T-helper 1 cell (primary cell): ENCODE results near the gene SLC35D1.
"Not testable (repeated sequence)": the region's sequence is repeated elsewhere in the genome, so short reads cannot be mapped to it uniquely, and the experiment has no call there.

Source experiments
- DNase-seq, 5 donors: peaks; one replicate each; pipeline ENCODE4 v3.0.0-alpha.2; 2012 to 2020
- total RNA-seq, 4 donors: gene quantifications; one replicate each; lab custom pipeline; 2026; lab: John Stamatoyannopoulos, UW

The SLC35D1 gene
- total RNA-seq = 41.0 to 46.4 (median 44.2) reads per million in 4 donors

DNA sequence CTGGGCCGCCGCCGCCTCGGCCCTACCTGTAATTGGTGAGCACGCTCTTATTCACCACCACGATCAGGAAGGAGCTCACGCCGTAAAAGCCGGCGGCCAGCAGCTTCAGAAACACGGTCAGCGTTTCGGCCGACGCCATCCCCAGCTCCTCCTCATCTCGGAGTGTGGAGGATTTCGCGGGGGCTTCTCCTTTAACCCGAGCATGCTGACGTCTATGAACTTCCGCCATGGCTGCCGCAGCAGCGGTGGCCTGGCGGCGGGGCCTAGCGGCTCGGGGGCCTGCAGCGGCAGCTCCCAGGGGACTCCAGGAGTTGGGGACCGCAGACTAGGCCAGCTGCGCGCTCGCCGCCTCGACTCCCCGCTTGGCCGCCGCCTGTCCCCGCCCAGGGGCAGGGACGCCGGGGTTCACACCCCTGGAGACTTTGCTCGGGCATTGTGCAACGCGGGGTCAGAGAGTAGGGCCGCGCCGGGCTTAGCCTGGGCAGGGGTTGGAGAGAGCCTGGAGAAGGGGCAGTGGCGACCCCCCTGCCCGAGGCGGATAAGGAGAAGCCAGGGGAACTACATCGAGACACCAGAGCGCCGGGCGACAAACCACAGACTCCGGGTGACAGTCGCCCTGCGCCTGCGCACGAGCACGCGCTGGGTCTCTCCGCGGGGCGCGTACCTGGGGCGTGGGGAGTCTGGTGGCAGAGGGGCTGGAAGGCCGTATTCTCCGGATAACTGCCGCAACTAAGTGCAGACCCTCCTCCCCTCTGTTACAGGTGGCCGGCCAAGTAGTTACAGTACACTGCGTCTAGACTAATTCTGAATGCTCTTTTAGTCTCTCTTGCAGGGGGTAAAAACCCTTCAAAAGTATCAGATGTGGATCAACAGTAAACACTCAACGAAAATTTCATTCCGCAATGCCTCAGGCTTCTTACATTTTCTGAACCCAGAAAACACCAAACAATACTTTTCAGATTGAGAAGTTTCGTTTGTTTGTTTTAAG, at the start of gene SLC35D1:
TSS of gene SLC35D1 (minus strand) at position 364 of the 988 bp plus-strand sequence. CDS start at position 229, 135 bp downstream.
- DNase-seq = peak; percentile 46 to 78 (median 71)

DNA sequence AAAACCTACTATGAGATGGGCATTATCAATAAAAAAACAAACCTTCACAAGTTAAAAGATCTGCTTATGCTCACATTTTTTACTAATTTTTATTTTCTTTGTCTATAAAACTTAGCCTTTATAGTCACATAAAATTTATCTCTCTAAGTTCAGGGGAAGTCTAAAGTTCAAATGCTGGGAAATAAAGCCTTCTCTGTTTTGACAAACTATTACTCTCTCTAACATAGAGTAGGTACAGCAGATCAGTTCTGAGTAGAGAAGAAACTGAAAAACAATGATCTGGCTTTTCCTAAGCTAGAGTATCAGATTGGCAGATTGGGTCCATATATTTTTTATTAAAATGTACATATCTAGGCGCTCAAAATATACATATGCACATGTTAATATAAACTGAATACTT, 49.6 kb upstream of the SLC35D1 start:
- DNase-seq = no peak

DNA sequence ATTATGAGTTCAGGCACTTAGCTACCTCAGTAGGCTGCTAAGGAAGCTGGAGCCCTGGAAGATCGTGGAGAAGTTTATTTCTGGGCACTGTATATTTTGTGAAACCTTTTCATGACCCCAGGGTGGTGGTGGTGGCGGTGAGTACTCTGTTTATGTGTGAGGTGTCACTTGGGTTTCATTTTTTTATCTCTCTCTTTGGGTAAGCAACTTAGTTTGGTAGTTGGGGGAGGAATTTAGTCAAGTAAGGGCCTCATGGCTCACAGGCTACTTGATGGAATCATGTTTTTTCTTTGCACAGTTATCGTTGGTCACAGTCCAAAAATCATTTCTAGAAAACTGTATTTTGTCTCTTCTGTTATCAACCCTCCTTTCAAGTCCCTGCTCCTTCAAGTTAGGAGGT, 46.9 kb upstream of the SLC35D1 start:
- DNase-seq = no peak

DNA sequence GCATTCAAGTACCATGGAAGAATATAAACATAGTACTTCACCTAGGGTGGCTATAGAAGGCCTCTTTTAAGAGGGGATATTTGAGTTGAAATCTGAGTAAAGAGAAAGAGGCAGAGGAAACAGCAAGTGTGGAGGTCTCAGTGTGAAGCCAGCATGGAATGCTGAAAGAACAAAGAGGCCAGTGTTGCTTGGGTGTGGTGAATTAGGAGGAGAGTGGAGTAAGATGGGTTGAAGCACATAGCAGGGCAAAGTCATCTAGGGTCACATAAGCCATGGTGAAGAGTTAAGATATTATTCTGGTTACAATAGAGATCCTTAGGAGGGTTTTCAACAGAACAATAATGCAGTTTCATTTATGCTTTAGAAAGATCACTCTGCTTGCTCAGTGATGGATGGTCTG, 43.4 kb upstream of the SLC35D1 start:
- DNase-seq = no peak

DNA sequence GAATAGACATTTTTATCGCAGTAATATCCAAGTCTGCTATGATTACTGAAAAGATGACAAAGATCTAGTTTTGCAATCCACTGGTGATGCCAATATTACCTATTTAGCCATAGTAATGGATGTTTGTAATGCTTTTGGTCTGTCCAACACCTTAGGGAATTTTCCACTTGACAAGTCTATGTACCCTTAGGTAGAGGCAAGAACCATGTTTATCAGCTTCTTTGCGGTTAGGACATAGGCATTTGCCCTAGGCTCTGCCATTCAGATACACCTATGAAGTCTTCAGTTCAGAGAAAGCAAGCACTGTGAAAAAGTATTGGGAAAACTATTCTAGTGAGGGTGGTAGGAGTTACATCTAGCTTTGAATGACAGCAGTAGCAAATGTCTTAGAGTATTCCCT, 40.2 kb upstream of the SLC35D1 start:
- DNase-seq = no peak

DNA sequence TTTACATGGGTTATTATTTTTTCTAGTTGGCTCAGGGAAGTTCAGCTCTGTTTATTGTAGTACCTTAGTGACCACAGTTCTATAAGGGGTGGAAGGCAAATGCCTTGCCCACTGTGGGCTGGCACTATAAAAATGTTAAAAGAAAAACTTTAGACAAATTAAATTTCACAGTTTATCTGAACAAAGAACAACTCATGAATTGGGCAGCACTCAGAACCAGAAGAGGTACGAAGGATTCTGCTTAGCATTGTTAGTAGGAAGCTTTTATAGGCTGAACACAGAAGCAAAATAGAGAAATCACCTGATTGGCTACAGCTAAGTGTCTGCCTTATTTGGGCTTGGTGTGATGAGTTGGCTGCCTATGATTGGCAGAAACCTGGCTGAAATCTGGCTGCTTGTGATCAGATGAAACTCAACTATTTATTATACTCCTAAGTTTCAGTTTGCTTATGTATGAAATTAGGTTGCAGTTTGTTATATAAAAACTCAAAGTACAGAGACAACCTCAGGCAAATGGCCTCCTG, 35.8 kb upstream of the SLC35D1 start:
- no peak for DNase-seq

DNA sequence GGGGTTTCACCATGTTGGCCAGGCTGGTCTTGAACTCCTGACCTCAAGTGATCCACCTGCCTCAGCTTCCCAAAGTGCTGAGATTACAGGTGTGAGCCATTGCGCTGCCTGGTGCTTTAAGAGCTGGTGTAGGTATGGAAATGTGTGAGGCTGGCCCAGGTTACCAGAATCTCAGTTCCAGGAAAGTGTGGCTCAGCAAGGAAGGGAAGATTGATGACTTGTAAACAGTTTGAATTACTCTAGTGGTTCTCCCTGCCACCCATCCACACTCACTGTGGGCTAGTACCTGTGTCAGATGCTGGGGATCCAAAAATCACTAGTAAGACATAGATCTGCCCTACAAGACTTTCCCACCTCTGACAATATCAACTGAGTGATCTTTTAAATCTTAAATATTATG, 34.5 kb upstream of the SLC35D1 start:
- no peak for DNase-seq

DNA sequence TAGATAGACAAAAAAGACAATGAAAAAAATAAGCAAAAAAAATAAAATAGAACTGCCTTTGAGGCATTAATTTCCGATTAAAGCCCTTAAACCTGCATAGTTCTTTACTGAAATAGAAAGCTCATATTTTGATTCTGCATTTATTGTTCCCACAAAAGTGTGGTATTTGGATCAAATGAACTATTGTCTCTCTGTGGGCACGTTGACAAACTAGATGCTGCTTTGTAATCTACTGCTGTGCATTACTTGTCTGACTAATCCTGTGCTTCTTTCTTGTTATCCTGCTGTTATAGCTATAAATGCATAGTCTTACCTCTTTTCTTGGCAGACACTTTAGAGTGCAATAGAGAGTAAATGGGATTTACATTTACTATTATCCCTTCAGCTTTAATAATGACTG, 31.4 kb upstream of the SLC35D1 start:
- DNase-seq = no peak

DNA sequence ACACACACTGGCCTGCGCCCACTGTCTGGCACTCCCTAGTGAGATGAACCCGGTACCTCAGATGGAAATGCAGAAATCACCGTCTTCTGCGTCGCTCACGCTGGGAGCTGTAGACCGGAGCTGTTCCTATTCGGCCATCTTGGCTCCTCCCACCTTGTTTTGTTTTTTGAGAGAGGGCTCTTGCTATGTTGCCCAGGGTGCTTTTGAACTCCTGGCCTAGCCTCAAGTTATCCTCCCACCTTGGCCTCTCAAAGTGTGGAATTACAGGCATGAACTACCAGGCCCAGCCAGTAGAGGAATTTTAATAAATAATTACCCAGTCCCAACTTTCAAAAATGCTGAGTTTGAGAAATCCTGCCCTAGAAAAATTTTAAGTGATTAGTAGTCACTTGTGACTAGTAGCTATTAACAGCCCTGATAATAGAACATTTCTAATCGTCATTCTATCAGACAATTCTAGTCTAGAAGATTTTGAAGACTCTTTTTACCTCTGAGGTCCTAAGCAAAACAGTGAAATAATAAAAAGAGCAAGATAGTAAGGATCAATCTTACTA, 30.9 kb upstream of the SLC35D1 start:
- DNase-seq = no peak

DNA sequence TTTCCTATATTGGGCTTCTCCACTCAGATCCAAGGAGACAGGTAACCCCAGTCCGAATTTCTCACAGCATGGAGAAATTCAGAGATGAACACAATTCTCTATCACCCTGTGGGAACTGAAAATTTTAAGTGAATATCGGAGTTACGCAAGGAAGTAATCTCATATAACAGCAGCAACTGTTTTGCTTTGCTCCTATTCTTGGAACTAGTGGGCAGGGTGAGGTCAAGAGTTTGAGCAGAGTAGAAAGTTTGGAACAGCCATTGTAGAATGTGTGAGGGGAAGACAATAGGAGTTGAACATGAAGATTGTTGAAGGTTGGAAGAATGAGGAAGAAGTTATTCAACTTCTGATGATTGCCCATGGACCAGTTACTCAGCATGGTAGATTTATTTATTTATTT, 24.3 kb upstream of the SLC35D1 start:
- DNase-seq = no peak

DNA sequence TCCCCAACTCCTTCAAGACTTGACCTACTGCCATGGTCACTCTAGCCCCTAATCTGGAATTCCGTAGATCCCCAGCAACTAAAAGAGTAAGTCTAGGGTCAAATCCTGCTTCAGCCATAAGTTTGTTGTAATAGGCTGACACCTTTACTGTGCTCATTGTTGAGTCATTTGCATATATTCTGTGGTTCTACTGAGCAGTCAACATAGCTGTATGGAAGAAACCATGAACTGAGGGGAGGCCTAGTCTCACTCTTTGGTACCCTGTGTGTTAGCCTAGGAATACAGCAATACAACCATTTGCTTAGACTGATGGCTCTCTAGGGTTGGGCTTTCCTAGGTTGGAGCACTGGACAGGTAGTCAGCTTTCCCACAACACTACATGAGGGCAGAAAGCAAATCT, 23.6 kb upstream of the SLC35D1 start:
- no peak for DNase-seq

DNA sequence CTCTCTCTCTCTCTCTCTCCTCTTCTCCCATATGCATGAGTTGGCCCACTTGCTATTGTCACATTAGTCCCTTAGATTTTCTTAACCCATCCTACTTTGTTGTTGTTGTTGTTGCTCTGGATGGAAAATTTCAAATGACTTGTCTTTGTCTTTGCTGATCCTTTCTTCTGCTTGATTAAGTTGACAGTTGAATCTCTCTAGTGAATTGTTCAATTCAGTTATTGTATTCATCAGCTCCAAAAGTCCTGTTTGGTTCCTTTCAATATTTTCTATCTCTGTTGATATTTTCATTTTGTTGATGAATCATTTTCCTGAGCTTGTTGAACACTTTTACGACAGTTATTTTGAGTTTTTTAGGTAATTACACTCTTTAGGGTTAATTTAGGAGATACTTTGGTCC, 18.8 kb upstream of the SLC35D1 start:
- no peak for DNase-seq

DNA sequence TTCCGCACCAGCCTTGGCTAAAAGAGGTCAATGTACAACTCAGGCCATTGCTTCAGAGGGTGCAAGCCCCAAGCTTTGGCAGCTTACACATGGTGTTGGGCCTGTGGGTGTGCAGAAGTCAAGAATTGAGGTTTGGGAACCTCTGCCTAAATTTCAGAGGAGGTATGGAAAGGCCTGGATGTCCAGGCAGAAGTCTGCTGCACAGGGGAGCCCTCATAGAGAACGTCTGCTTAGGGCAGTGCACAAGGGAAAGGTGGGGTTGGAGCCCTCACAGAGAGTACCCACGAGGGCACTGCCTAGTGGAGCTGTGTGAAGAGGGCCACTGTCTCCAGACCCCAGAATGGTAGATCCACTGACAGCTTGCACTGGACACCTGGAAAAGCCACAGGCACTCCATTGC, 13.7 kb upstream of the SLC35D1 start:
- DNase-seq = not testable (repeated sequence)

DNA sequence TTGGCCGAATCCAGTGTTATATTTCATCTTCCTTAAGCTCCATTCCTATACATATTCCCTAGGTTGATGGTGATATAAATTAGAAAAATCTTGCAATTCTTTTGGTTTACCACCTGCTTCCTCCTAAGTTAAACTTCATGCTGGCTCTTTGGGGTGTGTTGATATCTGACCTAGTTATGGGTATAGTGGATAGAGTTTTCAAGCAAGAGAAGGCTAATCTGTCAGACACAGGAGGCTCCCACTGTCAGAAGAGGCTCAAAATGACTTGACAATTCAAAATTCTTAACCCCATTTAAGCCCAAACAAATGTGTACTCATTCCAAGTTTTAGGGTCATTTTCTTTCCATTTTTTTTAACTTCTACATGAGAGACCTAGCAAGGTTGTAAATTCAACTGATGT, 8.5 kb upstream of the SLC35D1 start:
- DNase-seq = no peak

DNA sequence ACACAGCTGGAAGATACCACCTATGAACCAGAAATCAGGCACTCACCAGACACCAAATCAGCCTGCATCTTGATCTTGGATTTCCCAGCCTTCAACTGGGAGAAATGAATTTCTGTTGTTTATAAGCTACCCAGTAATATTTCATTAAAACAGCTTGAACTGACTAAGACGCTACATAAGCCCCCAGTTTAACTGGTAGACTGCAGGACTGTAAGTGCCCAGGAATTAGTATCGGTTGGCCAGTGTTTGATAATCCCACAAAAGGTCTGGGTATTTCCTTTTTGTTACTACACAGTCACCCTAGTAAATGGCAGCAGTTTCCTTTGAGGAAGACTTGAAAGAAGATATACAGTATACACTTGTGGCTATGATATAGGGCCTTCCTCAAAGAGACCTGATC, 7.3 kb upstream of the SLC35D1 start:
- no peak for DNase-seq

DNA sequence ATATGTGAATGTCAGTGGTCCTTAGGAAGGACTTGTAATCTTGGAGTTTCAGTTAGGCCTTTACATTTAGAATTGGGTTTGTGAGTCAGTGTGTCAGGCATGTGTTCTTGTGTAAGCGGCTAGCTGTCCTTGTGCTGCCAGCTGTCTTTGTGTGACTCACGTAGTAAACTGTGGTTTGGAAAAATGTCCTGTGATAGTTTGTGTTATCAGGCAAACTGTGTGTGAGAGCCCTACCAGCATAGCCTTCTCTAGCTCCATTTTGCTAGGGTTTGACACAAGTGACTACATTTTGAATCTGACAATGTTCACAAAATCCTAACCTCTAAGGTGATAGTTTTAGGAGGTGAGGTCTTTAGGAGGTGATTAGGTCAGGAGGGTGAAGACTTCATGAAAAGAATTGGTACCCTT, 6.9 kb upstream of the SLC35D1 start:
- DNase-seq = no peak

DNA sequence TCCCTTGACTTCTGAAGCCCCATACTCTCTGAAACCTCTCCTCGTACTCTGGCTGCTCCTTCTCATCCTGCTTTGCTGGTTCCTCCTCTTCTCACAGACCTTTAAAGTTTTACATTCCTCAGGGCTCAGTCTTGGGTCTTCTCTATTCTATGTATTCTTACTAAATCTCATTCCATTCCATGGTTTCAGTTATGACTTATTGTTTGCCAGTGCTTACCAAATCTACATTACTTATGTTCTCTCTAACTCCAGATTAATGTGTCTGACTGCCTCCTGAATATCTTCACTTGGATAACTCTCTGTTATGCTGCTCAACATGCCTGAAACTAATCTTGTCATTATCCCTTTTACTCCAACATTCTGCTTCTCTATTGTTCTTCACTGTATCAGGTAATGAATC, 5.4 kb upstream of the SLC35D1 start:
- no peak for DNase-seq

DNA sequence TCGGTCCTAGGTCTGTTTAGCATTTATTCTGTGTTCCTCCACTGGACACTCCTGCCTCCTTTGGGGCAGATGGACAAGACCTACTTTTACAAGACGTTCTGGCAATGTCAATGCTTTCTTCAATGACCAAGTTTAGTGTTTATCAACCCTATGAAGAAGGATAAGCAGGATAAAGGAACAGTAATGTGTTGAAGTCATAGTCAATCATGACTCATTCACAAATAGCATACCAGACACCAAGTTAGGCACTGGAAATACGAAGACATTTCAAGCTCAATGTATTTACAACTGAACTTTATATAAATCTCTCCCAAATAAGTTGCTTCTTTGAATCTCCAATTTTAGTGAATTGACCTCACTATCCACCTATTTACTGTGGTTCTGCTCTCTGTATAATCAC, 4.8 kb upstream of the SLC35D1 start:
- DNase-seq = no peak

DNA sequence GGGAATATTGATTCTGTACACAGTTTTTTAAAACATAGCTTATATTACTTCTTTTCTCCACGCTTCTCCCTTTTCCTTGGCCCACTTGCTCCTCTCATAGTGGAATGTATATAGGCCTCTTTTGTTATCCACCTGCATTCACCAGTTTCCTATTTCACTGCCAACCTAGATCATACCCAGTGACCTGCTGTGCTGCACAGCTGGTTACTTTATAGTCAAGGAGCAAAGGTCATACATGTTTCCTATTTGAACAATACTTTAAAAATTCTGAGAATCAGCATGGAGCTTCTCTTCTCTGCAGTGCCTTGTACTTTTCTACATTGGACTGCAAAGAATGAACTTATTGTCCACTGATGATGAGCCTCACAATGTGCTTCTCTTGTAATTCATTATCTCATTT, 4.3 kb upstream of the SLC35D1 start:
- no peak for DNase-seq

DNA sequence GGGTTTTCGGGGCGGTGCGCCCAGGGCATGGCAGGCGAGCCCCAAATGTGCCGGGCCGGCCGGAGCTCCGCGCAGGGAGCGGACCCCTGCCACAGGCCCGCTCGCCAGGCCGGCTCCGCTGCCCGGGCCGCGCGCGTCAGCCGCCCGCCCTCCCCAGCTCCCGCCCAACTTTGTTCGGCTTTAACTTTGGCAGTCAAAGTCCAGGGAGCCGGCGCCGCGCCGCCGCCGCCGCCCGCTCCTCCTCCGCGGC, 488 bp downstream of the SLC35D1 start:
- peak in 1 of 5 donors; percentile 19 for DNase-seq

DNA sequence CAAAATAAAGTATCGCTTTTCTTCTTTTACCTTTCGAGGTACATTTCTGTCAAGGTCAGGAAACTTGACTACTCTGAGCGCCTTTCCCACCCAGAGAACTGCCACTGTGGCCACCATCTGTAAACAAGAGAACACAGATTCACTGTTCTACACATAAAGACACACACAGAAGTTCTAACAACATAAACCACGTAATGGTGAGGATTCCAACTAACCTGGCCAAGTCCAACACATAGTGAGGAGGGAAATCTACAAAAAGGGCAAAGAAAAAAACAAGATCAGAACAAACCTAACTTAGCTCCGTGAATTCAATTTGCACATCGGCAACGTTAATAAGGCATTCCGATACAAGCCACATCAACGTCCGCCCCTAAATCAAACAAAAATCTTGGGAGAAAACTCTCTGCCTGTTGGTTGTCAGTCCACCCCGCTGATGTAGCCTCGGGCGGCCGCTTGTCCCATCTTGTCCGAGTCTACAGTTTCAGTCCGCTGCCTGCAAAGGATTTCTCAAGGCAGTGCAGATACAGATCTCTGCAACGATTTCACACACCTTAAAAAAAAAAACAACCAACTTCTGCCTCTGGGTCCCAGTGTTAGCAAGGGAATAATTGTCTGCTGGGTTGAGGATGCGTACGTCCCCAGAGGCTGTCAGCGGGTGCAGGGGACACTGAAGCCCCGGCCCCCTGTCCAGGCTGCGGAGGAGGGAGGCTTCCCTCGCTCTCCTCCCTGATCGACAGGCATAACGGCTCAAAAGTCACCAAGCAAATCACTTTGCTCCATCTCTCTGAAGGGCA, 1.0 kb downstream of the SLC35D1 start:
- peak in 3 of 5 donors; percentile 16 to 45 (median 16) for DNase-seq

DNA sequence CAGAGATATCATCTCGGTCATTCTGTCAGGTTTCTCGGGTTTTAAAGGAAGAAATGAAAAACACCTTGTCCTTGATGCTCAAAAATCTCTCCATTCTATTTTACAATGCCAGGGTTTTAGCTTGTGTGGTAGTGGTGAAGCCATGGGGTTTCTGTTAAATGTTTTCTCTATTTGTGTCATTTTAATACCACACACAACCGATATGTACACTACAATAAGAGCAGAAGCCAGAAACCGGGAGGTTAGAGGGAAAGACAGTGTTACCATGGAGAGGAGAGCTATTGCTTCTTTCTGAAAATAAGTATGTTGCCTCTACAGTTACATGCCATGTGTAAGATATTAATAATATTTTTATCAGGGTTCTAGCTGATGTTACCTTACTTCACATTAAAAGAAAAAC, 2.8 kb downstream of the SLC35D1 start:
- peak in 1 of 5 donors; percentile 23 for DNase-seq

DNA sequence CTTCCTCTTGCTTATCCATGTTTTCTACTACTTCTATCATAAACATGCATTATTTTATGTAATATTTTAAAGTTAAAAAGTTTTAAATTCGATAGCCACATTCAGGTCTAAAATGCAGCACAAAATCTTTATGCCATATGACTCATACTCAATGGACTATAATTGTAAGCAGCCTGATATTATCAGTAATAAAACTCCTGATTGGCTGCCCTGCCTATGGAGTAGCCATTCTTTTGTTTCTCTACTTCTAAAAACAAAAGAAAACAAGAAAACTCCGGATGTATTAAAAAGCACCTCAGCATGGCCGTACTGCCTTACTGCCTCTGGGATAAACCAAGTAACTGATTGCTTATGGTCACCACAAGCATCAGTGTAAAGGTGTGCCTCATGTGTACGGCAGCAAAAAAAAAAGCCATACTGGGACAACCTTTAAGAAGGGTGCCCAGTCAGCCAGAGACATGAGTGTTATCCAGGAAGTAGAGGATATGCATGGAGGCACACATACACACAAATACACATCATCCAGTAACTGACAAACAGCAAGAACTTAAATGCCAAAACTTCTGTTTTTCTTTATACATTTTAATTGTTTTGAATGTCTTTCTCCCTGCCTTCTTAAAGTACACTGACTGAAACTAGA, 9.2 kb downstream of the SLC35D1 start:
- DNase-seq = no peak
